Measurements from ENCODE around the gene HTR1E.

GRCh38 chr6:86942769-86943516 lies 5.6 kb downstream of the HTR1E start:
- TF ChIP-seq POLR2AphosphoS5 (IDR thresholded peaks at IDR 0.05; ENCODE audit: low read depth, low read length) (no peak), POLR2A (IDR thresholded peaks at IDR 0.05; ENCODE audit: low read depth, low read length) (no peak)
